Neuronal stem cell (in vitro differentiated cells): ENCODE data around the gene P4HB.

Source experiments
- DNase-seq: peaks from one replicate; pipeline ENCODE4 v3.0.0-alpha.2; 2013; ENCODE audit warnings: low spot score
- H2AFZ ChIP-seq: one replicate; pipeline ENCODE4 v1.6.1; 2013; ENCODE audit warnings: mild to moderate bottlenecking, low read length, inconsistent platforms
- H2AK5ac ChIP-seq: 2 replicates; pipeline ENCODE4 v1.6.1; 2013; ENCODE audit warnings: low read depth, mild to moderate bottlenecking, inconsistent platforms, low read length, moderate library complexity, mixed read lengths
- H2BK120ac ChIP-seq: 2 replicates; pipeline ENCODE4 v1.6.1; 2013; ENCODE audit warnings: low read depth, mild to moderate bottlenecking, inconsistent platforms, low read length, moderate library complexity, mixed read lengths
- H2BK12ac ChIP-seq: one replicate; pipeline ENCODE4 v1.6.1; 2013; ENCODE audit warnings: low read length, inconsistent platforms
- H2BK15ac ChIP-seq: 2 replicates; pipeline ENCODE4 v1.6.1; 2013; ENCODE audit warnings: mild to moderate bottlenecking, low read length, inconsistent platforms, mixed read lengths
- H2BK5ac ChIP-seq: one replicate; pipeline ENCODE4 v1.6.1; 2013; ENCODE audit warnings: inconsistent platforms, mild to moderate bottlenecking, low read length, moderate library complexity
- H3K14ac ChIP-seq: one replicate; pipeline ENCODE4 v1.6.1; 2013; ENCODE audit warnings: low read length, inconsistent platforms
- H3K18ac ChIP-seq: 2 replicates; pipeline ENCODE4 v1.6.1; 2013; ENCODE audit warnings: low read length, inconsistent platforms
- H3K23ac ChIP-seq: 2 replicates; pipeline ENCODE4 v1.6.1; 2013; ENCODE audit warnings: low read depth, mild to moderate bottlenecking, mixed read lengths, low read length, inconsistent platforms; ENCODE audit not compliant: poor library complexity
- H3K27ac ChIP-seq: replicated peaks from 3 replicates; pipeline ENCODE4 v1.5.1; 2013; ENCODE audit warnings: low read length, inconsistent platforms
- H3K27me3 ChIP-seq, 3 experiments: 2 replicates each; pipeline ENCODE4 v1.6.1; 2013; ENCODE audit warnings: low read length in 3 of 3, mild to moderate bottlenecking in 2 of 3, inconsistent platforms in 1 of 3, low read depth in 1 of 3, mixed read lengths in 1 of 3, moderate library complexity in 1 of 3; ENCODE audit not compliant: control insufficient read depth in 3 of 3, insufficient read depth in 3 of 3
- H3K36me3 ChIP-seq, 2 donors: replicated peaks in 1 of 2; 2 replicates each; pipeline ENCODE4 v1.6.1; 2013; ENCODE audit warnings: low read length in 2 of 2; ENCODE audit not compliant: control insufficient read depth in 2 of 2, insufficient read depth in 2 of 2
- H3K4ac ChIP-seq: 2 replicates; pipeline ENCODE4 v1.6.1; 2013; ENCODE audit warnings: inconsistent platforms, mild to moderate bottlenecking, low read length, moderate library complexity
- H3K4me1 ChIP-seq, 2 donors: 1 replicate in 1 of 2; 2 replicates in 1 of 2; pipeline ENCODE4 v1.6.1; 2013; ENCODE audit warnings: low read length in 2 of 2, low read depth in 1 of 2; ENCODE audit not compliant: control insufficient read depth in 2 of 2, insufficient read depth in 1 of 2
- H3K4me2 ChIP-seq: one replicate; pipeline ENCODE4 v1.6.1; 2013; ENCODE audit warnings: mild to moderate bottlenecking, low read length, inconsistent platforms; ENCODE audit not compliant: insufficient read depth, poor library complexity, severe bottlenecking
- H3K4me3 ChIP-seq, 2 donors: 2 replicates each; pipeline ENCODE4 v1.5.1; 2013; ENCODE audit warnings: low read length in 2 of 2, mild to moderate bottlenecking in 2 of 2, inconsistent platforms in 1 of 2, moderate library complexity in 1 of 2
- H3K79me1 ChIP-seq: one replicate; pipeline ENCODE4 v1.6.1; 2013; ENCODE audit warnings: low read depth, mild to moderate bottlenecking, inconsistent platforms, low read length, moderate library complexity
- H3K9ac ChIP-seq: one replicate; pipeline ENCODE4 v1.6.1; 2013; ENCODE audit warnings: mild to moderate bottlenecking, low read depth, low read length, inconsistent platforms; ENCODE audit not compliant: poor library complexity
- H3K9me3 ChIP-seq, 2 donors: replicated peaks in 1 of 2; 2 replicates each; pipeline versions ENCODE3 to v1.6.1; 2013; ENCODE audit warnings: low read length in 2 of 2, mild to moderate bottlenecking in 2 of 2, inconsistent platforms in 1 of 2, low read depth in 1 of 2, mixed read lengths in 1 of 2, moderate library complexity in 1 of 2; ENCODE audit not compliant: control insufficient read depth in 2 of 2, insufficient read depth in 1 of 2
- H4K8ac ChIP-seq: one replicate; pipeline ENCODE4 v1.6.1; 2013; ENCODE audit warnings: low read depth, mild to moderate bottlenecking, inconsistent platforms, low read length, moderate library complexity
- H4K91ac ChIP-seq: one replicate; pipeline ENCODE4 v1.6.1; 2013; ENCODE audit warnings: low read length, low read depth, mild to moderate bottlenecking, inconsistent platforms; ENCODE audit not compliant: poor library complexity
- WGBS, 2 donors: extraction: QIAGEN DNeasy Blood & Tissue Kit; methylation state at CpG; one replicate each; pipeline ENCODE4 v1.1.7; 2013; ENCODE audit warnings: missing lambda C conversion rate in 2 of 2, mixed read lengths in 1 of 2; ENCODE audit not compliant: insufficient read length in 2 of 2, insufficient replicate concordance in 1 of 2; ENCODE audit errors: extremely low coverage in 2 of 2; 5-methylcytosine and 5-hydroxymethylcytosine counted together

P4HB gene

GRCh38 chr17:81870131-81870980, 10.0 kb upstream of the P4HB start:
- Histone ChIP-seq H3K79me1 (peaks cover 30% of the 10 kb centered on the region), H3K36me3 (peaks cover 23 to 48% of the 10 kb centered on the region in 2 donors), H3K4me3 (peak overlapping the region; percentile 84 to 94), H3K27me3 (no peaks in the 10 kb centered on the region), H2AFZ (no peak overlapping the region), H3K27ac (peak overlapping the region; percentile 43), H2BK120ac (no peak overlapping the region), H4K91ac (no peak overlapping the region), H3K9me3 (peaks cover 0 to 1% of the 10 kb centered on the region in 2 donors), H3K14ac (peak overlapping the region; percentile 82), H3K4ac (no peak overlapping the region), H3K4me2 (peak overlapping the region; percentile 90), H2BK15ac (no peak overlapping the region), H3K4me1 (peaks cover 17 to 20% of the 10 kb centered on the region in 2 donors), H2AK5ac (peak overlapping the region; percentile 98), H4K8ac (no peak overlapping the region), H2BK5ac (peak overlapping the region; percentile 66), H3K23ac (peak overlapping the region; percentile 92), H3K18ac (no peak overlapping the region), H3K9ac (peak overlapping the region; percentile 92), H2BK12ac (no peak overlapping the region)
- WGBS, 2 donors = no CpG with 5 or more reads among the region's 65 CpGs
- no peak for DNase-seq

- Histone ChIP-seq H3K23ac (peak overlapping the region; percentile 99), H2BK5ac (peak overlapping the region; percentile 71), H4K8ac (no peak overlapping the region), H3K9ac (peak overlapping the region; percentile 92), H2BK12ac (no peak overlapping the region), H3K14ac (no peak overlapping the region), H3K79me1 (peaks cover 31% of the 10 kb centered on the region), H3K4ac (no peak overlapping the region), H3K27ac (peak overlapping the region; percentile 57), H2BK15ac (no peak overlapping the region), H3K36me3 (peaks cover 26 to 51% of the 10 kb centered on the region in 2 donors), H4K91ac (no peak overlapping the region), H2AFZ (no peak overlapping the region), H2AK5ac (peak overlapping the region; percentile 98), H3K18ac (peak overlapping the region; percentile 45), H2BK120ac (no peak overlapping the region), H3K9me3 (peaks cover 0 to 1% of the 10 kb centered on the region in 2 donors), H3K4me2 (peak overlapping the region; percentile 90), H3K4me3 (peak overlapping the region; percentile 84 to 94), H3K4me1 (peaks cover 17 to 20% of the 10 kb centered on the region in 2 donors), H3K27me3 (no peaks in the 10 kb centered on the region)
- no peak for DNase-seq
- no CpG with 5 or more reads among the region's 52 CpGs for WGBS, 2 donors
These were observed 9.1 kb upstream of the P4HB start for GRCh38 chr17:81869221-81870130.

GRCh38 chr17:81868674-81869220, 8.4 kb upstream of the P4HB start:
- H2AK5ac ChIP-seq = peak overlapping the region; percentile 66
- no peak overlapping the region for H4K8ac ChIP-seq
- no peak overlapping the region for H4K91ac ChIP-seq
- no peak overlapping the region for H2BK5ac ChIP-seq
- peak overlapping the region; percentile 72 for H3K9ac ChIP-seq
- no peak overlapping the region for H2AFZ ChIP-seq
- H3K4ac ChIP-seq = no peak overlapping the region
- no peak overlapping the region for H2BK120ac ChIP-seq
- peaks cover 33% of the 10 kb centered on the region for H3K79me1 ChIP-seq
- peaks cover 0 to under 1% of the 10 kb centered on the region in 2 donors for H3K9me3 ChIP-seq
- H3K27ac ChIP-seq = peak overlapping the region; percentile 57
- peaks cover 17 to 20% of the 10 kb centered on the region in 2 donors for H3K4me1 ChIP-seq
- H3K23ac ChIP-seq = peak overlapping the region; percentile 99
- H3K14ac ChIP-seq = no peak overlapping the region
- no peak overlapping the region for H2BK12ac ChIP-seq
- H3K18ac ChIP-seq = peak overlapping the region; percentile 45
- H3K4me2 ChIP-seq = no peak overlapping the region
- no peak overlapping the region for H2BK15ac ChIP-seq
- whole genome bisulfite sequencing, 2 donors = no CpG with 5 or more reads among the region's 30 CpGs
- no peak overlapping the region for H3K4me3 ChIP-seq
- DNase-seq = no peak
- peaks cover 29 to 58% of the 10 kb centered on the region in 2 donors for H3K36me3 ChIP-seq
- H3K27me3 ChIP-seq = no peaks in the 10 kb centered on the region
